ENCODE data around the gene CDK2. TPM values are rescaled to one million over a fixed set of nuclear protein-coding genes. Genes with fewer than 3 reads are reported as not detected.
A peak's percentile ranks its signal among the peaks of the same experiment; 100 is the strongest.

The CDK2 gene
- total and polyA plus RNA-seq, 9 of the 15 experiments (the other 6 are each of a cell fraction or from before 2014, with no cell fraction given): 17.4 to 213 (median 109) TPM

DNA sequence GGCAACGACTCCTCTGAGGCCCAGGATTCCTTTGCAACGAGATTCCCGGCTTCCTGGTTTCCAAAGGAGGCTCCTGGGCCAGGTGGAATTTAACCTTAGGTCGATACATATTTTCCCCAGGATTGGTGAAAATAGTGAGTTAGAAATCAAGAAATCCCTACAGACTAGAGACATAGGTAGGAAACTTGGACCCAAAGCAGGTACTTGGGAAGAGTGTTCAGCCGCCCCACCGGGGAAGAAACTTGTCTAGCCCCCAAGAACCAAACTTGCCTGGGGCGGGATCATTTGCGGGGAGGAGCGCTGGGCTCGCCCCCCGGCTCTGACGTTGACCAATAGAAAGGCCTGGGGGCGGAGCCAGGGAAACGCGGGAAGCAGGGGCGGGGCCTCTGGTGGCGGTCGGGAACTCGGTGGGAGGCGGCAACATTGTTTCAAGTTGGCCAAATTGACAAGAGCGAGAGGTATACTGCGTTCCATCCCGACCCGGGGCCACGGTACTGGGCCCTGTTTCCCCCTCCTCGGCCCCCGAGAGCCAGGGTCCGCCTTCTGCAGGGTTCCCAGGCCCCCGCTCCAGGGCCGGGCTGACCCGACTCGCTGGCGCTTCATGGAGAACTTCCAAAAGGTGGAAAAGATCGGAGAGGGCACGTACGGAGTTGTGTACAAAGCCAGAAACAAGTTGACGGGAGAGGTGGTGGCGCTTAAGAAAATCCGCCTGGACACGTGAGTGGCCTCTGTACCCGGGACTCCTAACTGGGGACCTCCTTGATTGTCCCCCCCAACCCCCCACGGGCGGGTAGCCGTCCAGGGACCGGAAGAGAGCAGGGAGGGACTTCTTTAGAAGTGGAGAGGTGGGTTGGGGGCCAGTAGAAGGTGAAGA, at the start of gene CDK2 (continued):
- TF ChIP-seq SUPT5H (IDR thresholded peaks at IDR 0.05) (peak; percentile 88), EP300 (IDR thresholded peaks at IDR 0.05; ENCODE audit: low read length) (no peak), DIDO1 (tag; IDR thresholded peaks at IDR 0.05; ENCODE audit: low read depth) (no peak), TRIM28 (IDR thresholded peaks at IDR 0.05) (no peak), KLF6 (CRISPR knock-in tag; IDR thresholded peaks at IDR 0.05; ENCODE audit: borderline replicate concordance) (no peak), NCOA1 (IDR thresholded peaks at IDR 0.05; ENCODE audit: low read depth) (0 out of 2 replicates have a peak, but pooled peaks have one; percentile 16), PHB2 (IDR thresholded peaks at IDR 0.05; ENCODE audit: low read depth) (no peak), TRIM24 (IDR thresholded peaks at IDR 0.05) (no peak), CBFA2T3 (IDR thresholded peaks at IDR 0.05) (no peak), NCOA2 (IDR thresholded peaks at IDR 0.05; ENCODE audit: partially characterized antibody in 2 of 2) (no peak), ARHGAP35 (IDR thresholded peaks at IDR 0.05; ENCODE audit: partially characterized antibody) (no peak), TBL1XR1 (IDR thresholded peaks at IDR 0.05; ENCODE audit: low read length in 2 of 2) (no peak)
- TF ChIP-seq, protein P1, sequence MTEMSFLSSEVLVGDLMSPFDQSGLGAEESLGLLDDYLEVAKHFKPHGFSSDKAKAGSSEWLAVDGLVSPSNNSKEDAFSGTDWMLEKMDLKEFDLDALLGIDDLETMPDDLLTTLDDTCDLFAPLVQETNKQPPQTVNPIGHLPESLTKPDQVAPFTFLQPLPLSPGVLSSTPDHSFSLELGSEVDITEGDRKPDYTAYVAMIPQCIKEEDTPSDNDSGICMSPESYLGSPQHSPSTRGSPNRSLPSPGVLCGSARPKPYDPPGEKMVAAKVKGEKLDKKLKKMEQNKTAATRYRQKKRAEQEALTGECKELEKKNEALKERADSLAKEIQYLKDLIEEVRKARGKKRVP (CRISPR knock-in tag; IDR thresholded peaks at IDR 0.05): no peak
- TF ChIP-seq, protein P2, sequence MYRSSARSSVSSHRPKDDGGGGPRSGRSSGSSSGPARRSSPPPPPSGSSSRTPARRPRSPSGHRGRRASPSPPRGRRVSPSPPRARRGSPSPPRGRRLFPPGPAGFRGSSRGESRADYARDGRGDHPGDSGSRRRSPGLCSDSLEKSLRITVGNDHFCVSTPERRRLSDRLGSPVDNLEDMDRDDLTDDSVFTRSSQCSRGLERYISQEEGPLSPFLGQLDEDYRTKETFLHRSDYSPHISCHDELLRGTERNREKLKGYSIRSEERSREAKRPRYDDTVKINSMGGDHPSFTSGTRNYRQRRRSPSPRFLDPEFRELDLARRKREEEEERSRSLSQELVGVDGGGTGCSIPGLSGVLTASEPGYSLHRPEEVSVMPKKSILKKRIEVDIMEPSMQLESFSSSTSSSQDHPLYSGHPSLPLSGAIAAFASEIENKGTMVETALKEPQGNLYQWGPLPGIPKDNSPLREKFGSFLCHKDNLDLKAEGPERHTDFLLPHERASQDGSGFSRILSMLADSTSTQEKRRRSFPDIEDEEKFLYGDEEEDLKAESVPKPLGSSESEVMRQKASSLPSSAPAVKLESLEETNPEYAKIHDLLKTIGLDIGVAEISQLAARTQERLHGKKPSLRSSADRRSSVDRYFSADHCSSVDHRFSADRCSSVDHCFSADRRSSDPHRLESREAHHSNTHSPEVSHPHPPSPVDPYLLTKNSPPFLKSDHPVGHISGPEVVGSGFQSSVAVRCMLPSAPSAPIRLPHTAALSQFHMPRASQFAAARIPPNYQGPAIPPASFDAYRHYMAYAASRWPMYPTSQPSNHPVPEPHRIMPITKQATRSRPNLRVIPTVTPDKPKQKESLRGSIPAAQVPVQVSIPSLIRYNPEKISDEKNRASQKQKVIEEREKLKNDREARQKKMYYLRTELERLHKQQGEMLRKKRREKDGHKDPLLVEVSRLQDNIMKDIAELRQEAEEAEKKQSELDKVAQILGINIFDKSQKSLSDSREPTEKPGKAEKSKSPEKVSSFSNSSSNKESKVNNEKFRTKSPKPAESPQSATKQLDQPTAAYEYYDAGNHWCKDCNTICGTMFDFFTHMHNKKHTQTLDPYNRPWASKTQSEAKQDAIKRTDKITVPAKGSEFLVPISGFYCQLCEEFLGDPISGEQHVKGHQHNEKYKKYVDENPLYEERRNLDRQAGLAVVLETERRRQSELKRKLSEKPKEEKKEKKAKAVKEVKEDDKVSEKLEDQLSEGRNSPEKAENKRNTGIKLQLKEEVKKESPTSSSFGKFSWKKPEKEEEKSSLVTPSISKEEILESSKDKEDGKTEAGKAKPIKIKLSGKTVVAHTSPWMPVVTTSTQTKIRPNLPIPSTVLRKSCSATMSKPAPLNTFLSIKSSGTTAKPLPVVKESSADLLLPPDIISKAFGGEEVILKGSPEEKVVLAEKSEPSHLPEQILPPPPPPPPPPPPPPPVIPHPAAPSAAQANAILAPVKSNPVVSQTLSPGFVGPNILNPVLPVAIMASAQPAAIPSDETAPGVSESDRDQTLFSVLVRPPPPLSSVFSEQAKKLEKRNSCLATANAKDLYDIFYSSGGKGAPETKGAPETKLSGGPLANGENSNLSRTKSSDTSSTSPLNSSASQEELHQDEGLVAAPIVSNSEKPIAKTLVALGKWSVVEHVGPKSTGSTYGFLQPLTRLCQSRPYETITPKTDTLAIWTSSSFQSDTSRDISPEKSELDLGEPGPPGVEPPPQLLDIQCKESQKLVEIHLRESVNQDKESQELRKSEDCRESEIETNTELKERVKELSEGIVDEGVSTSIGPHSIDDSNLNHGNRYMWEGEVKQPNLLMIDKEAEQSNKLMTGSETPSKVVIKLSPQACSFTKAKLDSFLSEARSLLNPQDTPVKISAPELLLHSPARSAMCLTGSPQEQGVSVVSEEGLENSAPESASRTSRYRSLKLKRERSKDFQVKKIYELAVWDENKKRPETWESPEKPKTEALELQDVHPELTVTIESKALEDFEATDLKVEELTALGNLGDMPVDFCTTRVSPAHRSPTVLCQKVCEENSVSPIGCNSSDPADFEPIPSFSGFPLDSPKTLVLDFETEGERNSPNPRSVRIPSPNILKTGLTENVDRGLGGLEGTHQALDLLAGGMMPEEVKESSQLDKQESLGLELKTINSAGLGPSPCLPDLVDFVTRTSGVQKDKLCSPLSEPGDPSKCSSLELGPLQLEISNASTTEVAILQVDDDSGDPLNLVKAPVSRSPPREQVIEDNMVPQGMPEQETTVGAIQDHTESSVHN (IDR thresholded peaks at IDR 0.05; ENCODE audit: borderline replicate concordance in 1 of 2, low read depth in 1 of 2): no peak
- TF ChIP-seq, protein P3, sequence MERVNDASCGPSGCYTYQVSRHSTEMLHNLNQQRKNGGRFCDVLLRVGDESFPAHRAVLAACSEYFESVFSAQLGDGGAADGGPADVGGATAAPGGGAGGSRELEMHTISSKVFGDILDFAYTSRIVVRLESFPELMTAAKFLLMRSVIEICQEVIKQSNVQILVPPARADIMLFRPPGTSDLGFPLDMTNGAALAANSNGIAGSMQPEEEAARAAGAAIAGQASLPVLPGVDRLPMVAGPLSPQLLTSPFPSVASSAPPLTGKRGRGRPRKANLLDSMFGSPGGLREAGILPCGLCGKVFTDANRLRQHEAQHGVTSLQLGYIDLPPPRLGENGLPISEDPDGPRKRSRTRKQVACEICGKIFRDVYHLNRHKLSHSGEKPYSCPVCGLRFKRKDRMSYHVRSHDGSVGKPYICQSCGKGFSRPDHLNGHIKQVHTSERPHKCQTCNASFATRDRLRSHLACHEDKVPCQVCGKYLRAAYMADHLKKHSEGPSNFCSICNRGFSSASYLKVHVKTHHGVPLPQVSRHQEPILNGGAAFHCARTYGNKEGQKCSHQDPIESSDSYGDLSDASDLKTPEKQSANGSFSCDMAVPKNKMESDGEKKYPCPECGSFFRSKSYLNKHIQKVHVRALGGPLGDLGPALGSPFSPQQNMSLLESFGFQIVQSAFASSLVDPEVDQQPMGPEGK (CRISPR knock-in tag; IDR thresholded peaks at IDR 0.05; ENCODE audit: borderline replicate concordance): no peak
